Endothelial cell of umbilical vein (primary cell): Measurements from ENCODE around the gene DDR1. TPM values are rescaled to one million over a fixed set of nuclear protein-coding genes. Genes with fewer than 3 reads are reported as not detected.

ENCODE experiments used
- BruUV-seq: library from RNA; stranded (reverse); fragments of 400-500 nt; replicated peaks from 2 replicates; lab custom pipeline; 2021; lab: Mats Ljungman, UMichigan
- CTCF ChIA-PET: fragments of 300-600, 350-600 bp; sonication (Branson Sonifier 250); formaldehyde crosslinking; loops from one replicate; lab custom pipeline; 2021; ENCODE audit warnings: antibody characterized with exemption, inconsistent platforms; lab: Charles Lee
- POLR2A ChIA-PET: fragments of 300-600, 350-600 bp; sonication (Branson Sonifier 250); formaldehyde crosslinking; loops from one replicate; lab custom pipeline; 2021; ENCODE audit warnings: antibody characterized with exemption, inconsistent platforms; lab: Charles Lee
- DNase-seq: peaks from one replicate; pipeline ENCODE4 v3.0.0-alpha.2; 2011; ENCODE audit warnings: low read depth, low spot score
- FAIRE-seq: peaks from 2 replicates; lab custom pipeline; 2011; peaks lifted over from hg19 to GRCh38; lab: Jason Lieb, UNC
- H2AFZ ChIP-seq: 2 replicates; pipeline ENCODE4 v1.6.0; 2012; ENCODE audit warnings: low read depth, low read length, control low read depth, inconsistent platforms
- H3K27ac ChIP-seq: 2 replicates; pipeline ENCODE4 v1.5.1; 2011; ENCODE audit warnings: low read depth, mild to moderate bottlenecking, control low read depth, low read length, moderate library complexity; ENCODE audit not compliant: insufficient read depth
- H3K27me3 ChIP-seq, 2 experiments: 2 replicates each; pipeline versions ENCODE4 v1.6.0 to v1.6.1; 2011; ENCODE audit warnings: low read length in 2 of 2, mixed read lengths in 1 of 2; ENCODE audit not compliant: control insufficient read depth in 2 of 2, insufficient read depth in 2 of 2
- H3K36me3 ChIP-seq, 2 experiments: 2 replicates in 1 of 2; 3 replicates in 1 of 2; pipeline ENCODE4 v1.5.1; 2011; ENCODE audit warnings: low read length in 2 of 2, mild to moderate bottlenecking in 1 of 2, moderate library complexity in 1 of 2; ENCODE audit not compliant: control insufficient read depth in 2 of 2, insufficient read depth in 2 of 2; ENCODE audit errors: extremely low read depth in 1 of 2
- H3K4me1 ChIP-seq: 3 replicates; pipeline ENCODE4 v1.5.1; 2011; ENCODE audit warnings: mild to moderate bottlenecking, low read length; ENCODE audit not compliant: control insufficient read depth, insufficient read depth; ENCODE audit errors: extremely low read depth
- H3K4me2 ChIP-seq: 2 replicates; pipeline ENCODE4 v1.6.1; 2011; ENCODE audit warnings: low read length, control low read depth, mixed read lengths; ENCODE audit not compliant: insufficient read depth
- H3K4me3 ChIP-seq, 3 experiments: fragments of 200-600 bp in 1 of 3; sonication (generic), shearing (Covaris generic) in 1 of 3; replicated peaks in 1 of 3; 2 replicates each; pipeline ENCODE4 v1.5.1; 2011 to 2016; ENCODE audit warnings: control low read depth in 3 of 3, low read length in 3 of 3, mild to moderate bottlenecking in 2 of 3, inconsistent platforms in 1 of 3, low read depth in 1 of 3, moderate library complexity in 1 of 3; ENCODE audit not compliant: insufficient read depth in 1 of 3
- H3K79me2 ChIP-seq: 2 replicates; pipeline ENCODE4 v1.6.0; 2012; ENCODE audit warnings: low read length, inconsistent platforms; ENCODE audit not compliant: control insufficient read depth, insufficient read depth
- H3K9ac ChIP-seq: replicated peaks from 2 replicates; pipeline ENCODE3; 2011; ENCODE audit warnings: low read length, control low read depth; ENCODE audit not compliant: insufficient read depth; ENCODE audit errors: extremely low read depth
- H3K9me1 ChIP-seq: replicated peaks from 3 replicates; pipeline ENCODE4 v1.6.0; 2011; ENCODE audit warnings: mild to moderate bottlenecking, low read length; ENCODE audit not compliant: control insufficient read depth, insufficient read depth; ENCODE audit errors: extremely low read depth
- H3K9me3 ChIP-seq: replicated peaks from 2 replicates; pipeline ENCODE4 v1.5.1; 2012; ENCODE audit warnings: low read length, inconsistent platforms; ENCODE audit not compliant: control insufficient read depth, insufficient read depth
- H4K20me1 ChIP-seq: replicated peaks from 2 replicates; pipeline ENCODE3; 2011; ENCODE audit warnings: mild to moderate bottlenecking, low read length; ENCODE audit not compliant: control insufficient read depth, insufficient read depth; ENCODE audit errors: extremely low read depth
- CTCF ChIP-seq, 2 donors: IDR thresholded peaks; 1 replicate in 1 of 2; 2 replicates in 1 of 2; pipeline ENCODE4 v1.5.1; 2011; ENCODE audit warnings: low read length in 2 of 2, mild to moderate bottlenecking in 2 of 2, moderate library complexity in 2 of 2, control low read depth in 1 of 2, inconsistent platforms in 1 of 2, low read depth in 1 of 2; ENCODE audit not compliant: insufficient read depth in 1 of 2; ENCODE audit errors: extremely low read depth in 1 of 2
- EZH2 ChIP-seq: IDR thresholded peaks from 2 replicates; pipeline ENCODE4 v1.6.1; 2012; ENCODE audit warnings: borderline replicate concordance, low read depth, mild to moderate bottlenecking, moderate library complexity, low read length, inconsistent platforms; ENCODE audit not compliant: severe bottlenecking
- FOS ChIP-seq: IDR thresholded peaks from 2 replicates; pipeline ENCODE4 v1.6.1; 2011; ENCODE audit warnings: mild to moderate bottlenecking, low read length, moderate library complexity, borderline replicate concordance; ENCODE audit not compliant: insufficient read depth
- GATA2 ChIP-seq: IDR thresholded peaks from 2 replicates; pipeline ENCODE4 v1.7.0; 2011; ENCODE audit warnings: low read depth, mild to moderate bottlenecking, moderate library complexity, mixed read lengths, low read length; ENCODE audit not compliant: insufficient read length, insufficient read depth
- JUN ChIP-seq: IDR thresholded peaks from 2 replicates; pipeline ENCODE4 v1.6.1; 2011; ENCODE audit warnings: borderline replicate concordance, low read depth; ENCODE audit not compliant: insufficient read length, insufficient read depth
- MAX ChIP-seq: IDR thresholded peaks from 2 replicates; pipeline ENCODE4 v1.6.1; 2011; ENCODE audit not compliant: insufficient read depth, insufficient read length
- MYC ChIP-seq: IDR thresholded peaks from one replicate; pipeline ENCODE4 v1.6.1; 2011; ENCODE audit warnings: mild to moderate bottlenecking, low read depth, low read length
- POLR2A ChIP-seq: IDR thresholded peaks from 2 replicates; pipeline ENCODE4 v1.6.1; 2012; ENCODE audit warnings: low read depth, mild to moderate bottlenecking, control low read depth, low read length
- POLR2AphosphoS5 ChIP-seq: IDR thresholded peaks from 2 replicates; pipeline ENCODE4 v1.6.1; 2012; ENCODE audit warnings: low read depth, mild to moderate bottlenecking, control low read depth, low read length, moderate library complexity; ENCODE audit not compliant: insufficient read depth
- dilution Hi-C: fragments of 300-500 bp; cut with MboI; formaldehyde crosslinking; loops from one replicate; pipeline ENCODE4 v1.15.0; 2019; ENCODE audit warnings: low sequenced_read_pairs; ENCODE audit not compliant: extremely low pct_ligation_motif_present
- intact Hi-C: fragments of 100-400 bp; cut with micrococcal nuclease; formaldehyde crosslinking; loops from one replicate; pipeline ENCODE4 v1.10.0; 2022
- polyA plus RNA-seq, 4 experiments: library from polyadenylated mRNA; depleted of rRNA in 3 of 4; stranded (reverse) in 3 of 4; unstranded in 1 of 4; fragments of >200 nt; gene quantifications; 2 replicates each; pipeline versions ENCODE4 v1.2.1 to v1.2.3, GENCODE V29; 2011 to 2012; ENCODE audit warnings: missing spikeins in 1 of 4
- total RNA-seq: library from RNA; stranded (reverse); gene quantifications from 2 replicates; pipeline ENCODE4 v1.2.3, GENCODE V29; 2021

Gene DDR1
- total and polyA plus RNA-seq, 2 donors (not counting 3 experiments of a cell fraction or from before 2014, with no cell fraction given): 8.8 to 22.9 TPM

GRCh38 chr6:30888816-30889495 is 4.6 kb downstream of the DDR1 start:
- ChIA-PET CTCF (interaction anchor here (0.9 to 2.5 kb wide), 2 partner anchors 10 to 15 kb away, joined by 3 to 8 read pairs; no protein-coding TSS in a partner anchor), POLR2A (no interaction called here)
- FAIRE-seq (no peak), DNase-seq (no peak)
- Histone ChIP-seq H3K9me3 (no peaks in the 10 kb centered on the region), H3K4me3 (no peak overlapping the region), H3K36me3 (no peaks in the 10 kb centered on the region), H4K20me1 (no peaks in the 10 kb centered on the region), H3K9me1 (no peaks in the 10 kb centered on the region), H3K27me3 (no peaks in the 10 kb centered on the region), H3K4me2 (no peak overlapping the region), H3K4me1 (no peaks in the 10 kb centered on the region), H3K27ac (no peak overlapping the region), H3K79me2 (no peaks in the 10 kb centered on the region), H2AFZ (no peak overlapping the region), H3K9ac (no peak overlapping the region)
- BruUV-seq: no TSS peak
- intact Hi-C loops (no loop called here), dilution Hi-C loops (loop anchor here (25.0 kb wide), 1 partner anchor 152 kb away; the partner anchor contains the start of genes FLOT1 and IER3)
- TF ChIP-seq EZH2 (no peak), FOS (no peak), MAX (no peak)

- Histone ChIP-seq H3K9me3 (no peaks in the 10 kb centered on the region), H3K27ac (no peak overlapping the region), H3K36me3 (peaks cover 0 to 3% of the 10 kb centered on the region in 2 experiments), H4K20me1 (no peaks in the 10 kb centered on the region), H3K4me2 (no peak overlapping the region), H3K9ac (no peak overlapping the region), H3K79me2 (no peaks in the 10 kb centered on the region), H2AFZ (no peak overlapping the region), H3K4me3 (no peak overlapping the region), H3K9me1 (no peaks in the 10 kb centered on the region), H3K4me1 (no peaks in the 10 kb centered on the region), H3K27me3 (no peaks in the 10 kb centered on the region)
- FAIRE-seq: no peak
- CTCF ChIA-PET: interaction anchor here (0.9 to 2.5 kb wide), 3 partner anchors 11 to 61 kb away, joined by 3 to 8 read pairs (median 3); no protein-coding TSS in a partner anchor
- POLR2A ChIA-PET: no interaction called here
- intact Hi-C loops (no loop called here), dilution Hi-C loops (loop anchor here (25.0 kb wide), 1 partner anchor 152 kb away; the partner anchor contains the start of genes FLOT1 and IER3)
- TF ChIP-seq EZH2: no peak
- TF ChIP-seq GATA2: no peak
- no peak for TF ChIP-seq MYC
- no peak for TF ChIP-seq POLR2AphosphoS5
- TF ChIP-seq FOS: no peak
- TF ChIP-seq CTCF (IDR thresholded peaks at IDR 0.05; ENCODE audit: extremely low read depth in 1 of 2, insufficient read depth in 1 of 2, low read depth in 1 of 2, low read length in 2 of 2): no peak
- TF ChIP-seq MAX: no peak
- no peak for TF ChIP-seq JUN
- no peak for TF ChIP-seq POLR2A
- no TSS peak for BruUV-seq
- no peak for DNase-seq
Measured at GRCh38 chr6:30889496-30889885, 5.2 kb downstream of the DDR1 start.
